ENCODE results near the gene TRDMT1.

TRDMT1 gene

DNA sequence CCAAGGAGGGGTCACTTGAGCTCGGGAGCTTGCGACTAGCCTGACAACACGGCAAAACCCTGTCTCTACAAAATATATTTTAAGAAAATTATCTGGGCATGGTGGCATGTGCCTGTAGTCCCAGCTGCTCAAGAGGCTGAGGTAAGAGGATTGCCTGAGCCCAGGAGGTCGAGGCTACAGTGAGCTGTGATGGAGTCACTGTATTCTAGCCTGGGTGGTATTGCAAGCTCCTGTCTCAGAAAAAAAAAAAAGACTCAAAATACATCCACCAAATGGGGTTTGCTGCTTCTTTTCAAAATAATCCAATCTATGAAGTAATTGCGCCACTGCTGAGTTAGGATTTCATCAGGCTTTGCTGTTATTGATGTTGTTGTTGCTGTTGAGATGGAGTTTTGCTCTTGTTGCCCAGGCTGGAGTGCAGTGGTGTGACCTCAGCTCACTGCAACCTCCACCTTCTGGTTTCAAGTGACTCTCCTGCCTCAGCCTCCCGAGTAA, 15.5 kb upstream of the TRDMT1 start:
- 0 out of 2 replicates have a peak overlapping the region, but pooled peaks have one; percentile 52 for H3K9ac ChIP-seq (ENCODE audit: low read depth, low read length)
- H3K27ac ChIP-seq (ENCODE audit: low read length): no peak overlapping the region
- peaks cover 29% of the 10 kb centered on the region; the same call in 1 of the 2 replicates for H3K4me1 ChIP-seq (ENCODE audit: insufficient read depth, low read length)
- H3K36me3 ChIP-seq (ENCODE audit: insufficient read depth, low read depth, low read length): no peaks in the 10 kb centered on the region
- no peaks in the 10 kb centered on the region for H3K27me3 ChIP-seq (ENCODE audit: insufficient read depth, low read length)
- H3K9me3 ChIP-seq (ENCODE audit: insufficient read depth, low read depth, low read length): no peaks in the 10 kb centered on the region
- H3K4me3 ChIP-seq (ENCODE audit: low read length): no peak overlapping the region

DNA sequence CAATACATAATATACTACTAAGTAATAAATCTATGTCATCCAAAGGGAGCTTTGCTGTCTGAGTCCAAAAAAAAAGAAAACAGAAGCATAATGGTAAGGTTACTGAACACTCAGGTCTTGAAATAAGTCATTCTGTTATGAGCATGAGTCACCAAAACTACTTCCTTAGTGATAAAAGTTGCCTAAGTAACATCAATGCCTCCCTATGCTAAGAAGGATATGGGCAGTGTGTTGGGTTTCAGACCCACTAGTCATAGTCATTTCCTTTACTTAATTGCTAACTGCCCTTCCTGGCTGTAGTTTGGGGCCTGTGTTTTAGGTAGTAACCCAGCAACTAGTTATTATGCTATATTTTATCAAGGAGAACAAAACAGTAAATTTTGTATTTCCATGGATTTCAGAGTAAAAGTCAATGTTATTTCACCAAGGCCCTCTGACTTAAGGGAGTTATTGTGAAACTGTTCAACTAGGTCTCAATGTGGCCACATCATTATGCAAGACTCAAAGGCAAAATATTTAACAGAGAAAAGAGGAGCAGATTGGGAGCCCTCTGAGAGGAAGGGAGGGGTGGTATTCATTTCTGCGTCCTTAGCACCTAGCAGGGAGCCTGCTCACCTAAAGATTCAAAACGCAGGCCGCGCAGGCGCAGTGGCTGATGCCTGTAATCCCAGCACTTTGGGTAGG, 14.9 kb upstream of the TRDMT1 start:
- peaks cover 29% of the 10 kb centered on the region; the same call in 1 of the 2 replicates for H3K4me1 ChIP-seq (ENCODE audit: insufficient read depth, low read length)
- no peak overlapping the region for H3K4me3 ChIP-seq (ENCODE audit: low read length)

GRCh38 chr10:17215782-17216122, 14.3 kb upstream of the TRDMT1 start:
- no peak overlapping the region for H3K4me3 ChIP-seq (ENCODE audit: low read length)
- H3K27me3 ChIP-seq (ENCODE audit: insufficient read depth, low read length): no peaks in the 10 kb centered on the region
- no peaks in the 10 kb centered on the region for H3K9me3 ChIP-seq (ENCODE audit: insufficient read depth, low read depth, low read length)
- no peak overlapping the region for H3K27ac ChIP-seq (ENCODE audit: low read length)
- H3K9ac ChIP-seq (ENCODE audit: low read depth, low read length): no peak overlapping the region; the same call in 1 of the 2 replicates
- peaks cover 29% of the 10 kb centered on the region; the same call in 1 of the 2 replicates for H3K4me1 ChIP-seq (ENCODE audit: insufficient read depth, low read length)
- H3K36me3 ChIP-seq (ENCODE audit: insufficient read depth, low read depth, low read length): no peaks in the 10 kb centered on the region

More for the DNA sequence above, 14.9 kb upstream of the TRDMT1 start:
- Histone ChIP-seq H3K36me3 (ENCODE audit: insufficient read depth, low read depth, low read length) (no peaks in the 10 kb centered on the region), H3K9me3 (ENCODE audit: insufficient read depth, low read depth, low read length) (no peaks in the 10 kb centered on the region), H3K27ac (ENCODE audit: low read length) (peak overlapping the region; percentile 26), H3K9ac (ENCODE audit: low read depth, low read length) (peak overlapping the region; percentile 52; the same call in 1 of the 2 replicates), H3K27me3 (ENCODE audit: insufficient read depth, low read length) (no peaks in the 10 kb centered on the region)

DNA sequence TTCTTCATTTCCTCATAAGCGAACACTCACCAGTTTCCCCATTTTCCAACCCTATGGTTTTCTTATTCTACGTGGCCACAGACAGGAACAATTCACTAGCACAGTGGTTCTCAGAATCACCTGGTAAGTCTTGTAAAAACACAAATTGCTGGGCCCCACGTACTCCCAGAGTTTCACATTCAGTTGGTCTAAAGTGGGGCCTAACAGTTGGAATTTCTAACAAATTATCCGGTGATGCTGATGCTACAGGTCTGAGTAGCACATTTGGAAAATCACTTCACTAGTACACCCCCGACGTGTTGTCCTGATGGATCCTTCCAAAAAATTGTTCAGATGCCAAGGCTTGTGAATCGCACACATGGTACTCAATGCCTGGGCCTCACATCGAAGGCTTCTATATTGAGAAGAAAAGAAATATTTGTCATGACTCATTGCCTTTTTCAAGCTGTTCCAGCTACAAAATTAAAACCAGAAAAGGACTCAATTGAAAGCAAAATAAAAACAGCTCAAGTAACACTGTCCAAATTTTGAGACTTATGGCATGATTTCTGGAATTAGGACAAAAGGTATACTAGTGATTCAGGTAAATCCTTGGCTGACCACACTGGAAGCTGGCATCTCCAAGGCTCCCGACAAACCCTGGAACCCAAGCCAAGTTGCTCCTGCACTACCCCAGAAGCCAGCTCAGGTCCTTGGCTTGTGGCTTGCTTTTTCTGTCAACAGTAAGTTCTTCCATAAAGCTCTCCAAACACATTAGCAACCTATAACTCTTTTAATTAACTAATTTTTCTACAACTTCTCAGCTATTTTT, 13.7 kb upstream of the TRDMT1 start:
- Histone ChIP-seq H3K27ac (ENCODE audit: low read length) (peak overlapping the region; percentile 20), H3K9me3 (ENCODE audit: insufficient read depth, low read depth, low read length) (no peaks in the 10 kb centered on the region), H3K27me3 (ENCODE audit: insufficient read depth, low read length) (no peaks in the 10 kb centered on the region), H3K9ac (ENCODE audit: low read depth, low read length) (peak overlapping the region; percentile 38; the same call in 1 of the 2 replicates), H3K4me1 (ENCODE audit: insufficient read depth, low read length) (peaks cover 31% of the 10 kb centered on the region; the same call in 1 of the 2 replicates), H3K4me3 (ENCODE audit: low read length) (no peak overlapping the region; the same call in 1 of the 2 replicates), H3K36me3 (ENCODE audit: insufficient read depth, low read depth, low read length) (no peaks in the 10 kb centered on the region)

DNA sequence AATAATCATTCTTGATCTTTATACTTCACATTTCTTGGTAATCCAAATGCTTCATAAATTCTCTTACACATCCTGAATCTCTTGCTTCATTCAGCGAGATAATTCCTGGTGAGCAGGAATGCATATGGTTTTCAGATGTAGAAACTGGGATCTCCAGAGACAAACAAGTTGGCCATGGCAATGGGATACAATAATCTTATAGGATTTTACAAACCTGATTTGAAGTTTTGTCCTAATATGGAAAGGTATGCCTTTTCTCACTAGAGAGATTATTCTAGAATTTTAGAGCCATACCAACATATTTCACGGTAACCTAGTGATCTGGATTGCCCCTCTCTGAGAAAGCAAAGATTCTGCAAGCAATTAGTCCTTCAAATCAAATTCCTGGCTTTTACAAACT, 13.1 kb upstream of the TRDMT1 start:
- Histone ChIP-seq H3K27me3 (ENCODE audit: insufficient read depth, low read length) (no peaks in the 10 kb centered on the region), H3K4me3 (ENCODE audit: low read length) (peak overlapping the region; percentile 15; the same call in 1 of the 2 replicates), H3K36me3 (ENCODE audit: insufficient read depth, low read depth, low read length) (no peaks in the 10 kb centered on the region), H3K4me1 (ENCODE audit: insufficient read depth, low read length) (peaks cover 35% of the 10 kb centered on the region; the same call in 1 of the 2 replicates), H3K9ac (ENCODE audit: low read depth, low read length) (peak overlapping the region; percentile 38; the same call in 1 of the 2 replicates), H3K27ac (ENCODE audit: low read length) (peak overlapping the region; percentile 20), H3K9me3 (ENCODE audit: insufficient read depth, low read depth, low read length) (no peaks in the 10 kb centered on the region)

DNA sequence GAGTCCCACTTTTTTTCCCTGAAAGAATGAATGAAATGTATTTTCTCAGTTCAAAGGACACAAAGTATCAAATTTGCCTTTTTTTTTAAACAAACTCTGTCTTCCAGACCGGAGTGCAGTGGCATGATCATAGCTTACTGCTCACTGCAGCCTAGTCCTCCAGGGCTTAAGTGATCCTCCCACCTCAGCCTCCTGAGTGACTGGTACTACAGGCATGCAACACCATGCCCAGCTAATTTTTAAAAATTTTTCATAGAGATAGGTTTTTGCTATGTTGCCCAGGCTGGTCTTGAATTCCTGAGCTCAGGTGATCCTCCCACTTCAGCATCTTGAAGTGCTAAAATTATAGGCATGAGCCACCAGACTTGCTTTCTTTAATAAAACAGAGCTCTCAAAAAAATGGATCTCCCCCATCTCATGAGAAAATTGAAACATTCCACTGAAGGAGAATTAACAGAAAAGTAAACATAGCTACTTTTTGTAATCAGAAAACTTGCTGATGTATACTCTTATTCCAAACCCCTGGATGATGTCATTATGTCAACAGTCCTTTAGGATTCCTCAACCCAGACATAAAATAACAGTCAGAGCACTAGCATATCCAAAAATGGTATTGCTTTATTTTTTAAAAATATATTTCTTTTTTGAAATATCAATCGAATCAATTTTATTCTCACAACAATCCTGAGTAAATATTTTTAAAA, 12.3 kb upstream of the TRDMT1 start:
- Histone ChIP-seq H3K4me3 (ENCODE audit: low read length) (no peak overlapping the region), H3K4me1 (ENCODE audit: insufficient read depth, low read length) (peaks cover 33% of the 10 kb centered on the region; the same call in 1 of the 2 replicates), H3K36me3 (ENCODE audit: insufficient read depth, low read depth, low read length) (no peaks in the 10 kb centered on the region), H3K27me3 (ENCODE audit: insufficient read depth, low read length) (no peaks in the 10 kb centered on the region), H3K9me3 (ENCODE audit: insufficient read depth, low read depth, low read length) (no peaks in the 10 kb centered on the region), H3K9ac (ENCODE audit: low read depth, low read length) (no peak overlapping the region), H3K27ac (ENCODE audit: low read length) (no peak overlapping the region)

DNA sequence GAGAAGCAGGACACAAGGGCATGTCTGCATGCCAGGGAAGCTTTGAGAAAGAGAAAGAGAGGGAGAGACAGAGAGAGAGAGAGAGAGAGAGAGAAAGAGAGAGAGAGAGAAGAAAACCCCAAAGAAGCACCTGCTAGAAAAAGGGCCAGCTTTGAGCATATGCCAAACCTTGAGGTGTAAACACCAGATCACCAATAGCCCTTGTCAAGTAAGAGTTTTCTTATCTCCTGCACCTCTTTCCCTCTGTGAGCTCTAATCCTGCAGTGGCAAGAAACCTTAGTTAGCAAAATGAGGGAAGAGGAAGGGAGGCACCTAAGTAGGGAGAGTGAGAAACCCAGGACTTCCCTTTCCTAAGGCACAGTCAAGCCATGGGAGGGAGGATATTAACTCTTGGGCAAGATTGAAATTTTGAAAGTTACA, 11.3 kb upstream of the TRDMT1 start:
- no peaks in the 10 kb centered on the region for H3K27me3 ChIP-seq (ENCODE audit: insufficient read depth, low read length)
- no peaks in the 10 kb centered on the region for H3K9me3 ChIP-seq (ENCODE audit: insufficient read depth, low read depth, low read length)
- peaks cover 33% of the 10 kb centered on the region; the same call in 1 of the 2 replicates for H3K4me1 ChIP-seq (ENCODE audit: insufficient read depth, low read length)
- H3K9ac ChIP-seq (ENCODE audit: low read depth, low read length): no peak overlapping the region
- no peak overlapping the region for H3K27ac ChIP-seq (ENCODE audit: low read length)
- no peaks in the 10 kb centered on the region for H3K36me3 ChIP-seq (ENCODE audit: insufficient read depth, low read depth, low read length)
- no peak overlapping the region for H3K4me3 ChIP-seq (ENCODE audit: low read length)

GRCh38 chr10:17210361-17210760, 8.9 kb upstream of the TRDMT1 start:
- Histone ChIP-seq H3K9me3 (ENCODE audit: insufficient read depth, low read depth, low read length) (no peaks in the 10 kb centered on the region), H3K4me3 (ENCODE audit: low read length) (no peak overlapping the region), H3K4me1 (ENCODE audit: insufficient read depth, low read length) (peaks cover 23% of the 10 kb centered on the region; the same call in 1 of the 2 replicates), H3K36me3 (ENCODE audit: insufficient read depth, low read depth, low read length) (no peaks in the 10 kb centered on the region), H3K27me3 (ENCODE audit: insufficient read depth, low read length) (no peaks in the 10 kb centered on the region), H3K9ac (ENCODE audit: low read depth, low read length) (no peak overlapping the region), H3K27ac (ENCODE audit: low read length) (no peak overlapping the region)

- H3K4me3 ChIP-seq (ENCODE audit: low read length): no peak overlapping the region
Measured at GRCh38 chr10:17209881-17210280, 8.4 kb upstream of the TRDMT1 start.

DNA sequence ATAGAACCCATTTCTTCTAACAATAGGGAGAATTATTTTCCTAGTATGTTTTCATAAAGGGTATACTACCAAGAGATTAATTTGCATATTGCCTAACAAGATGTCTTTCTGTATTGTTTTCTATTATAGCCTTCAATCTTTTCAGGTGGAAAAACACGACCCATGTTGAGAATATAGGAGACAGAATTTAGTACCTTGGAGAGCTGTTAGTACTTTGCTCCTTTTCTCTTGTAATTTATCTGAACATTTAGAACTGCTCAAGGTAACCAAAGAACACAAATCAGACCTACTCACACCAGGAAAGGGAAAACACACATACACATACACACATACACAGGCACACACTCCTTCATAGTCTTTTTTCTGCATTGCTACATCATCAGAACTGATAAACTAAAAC, 7.8 kb upstream of the TRDMT1 start:
- Histone ChIP-seq H3K36me3 (ENCODE audit: insufficient read depth, low read depth, low read length) (no peaks in the 10 kb centered on the region), H3K9ac (ENCODE audit: low read depth, low read length) (no peak overlapping the region), H3K9me3 (ENCODE audit: insufficient read depth, low read depth, low read length) (no peaks in the 10 kb centered on the region), H3K27ac (ENCODE audit: low read length) (no peak overlapping the region), H3K27me3 (ENCODE audit: insufficient read depth, low read length) (no peaks in the 10 kb centered on the region), H3K4me3 (ENCODE audit: low read length) (no peak overlapping the region), H3K4me1 (ENCODE audit: insufficient read depth, low read length) (peaks cover 12% of the 10 kb centered on the region; the same call in 1 of the 2 replicates)

More at GRCh38 chr10:17209881-17210280, 8.4 kb upstream of the TRDMT1 start:
- no peaks in the 10 kb centered on the region for H3K27me3 ChIP-seq (ENCODE audit: insufficient read depth, low read length)
- no peaks in the 10 kb centered on the region for H3K36me3 ChIP-seq (ENCODE audit: insufficient read depth, low read depth, low read length)
- H3K27ac ChIP-seq (ENCODE audit: low read length): no peak overlapping the region
- no peaks in the 10 kb centered on the region for H3K9me3 ChIP-seq (ENCODE audit: insufficient read depth, low read depth, low read length)
- H3K4me1 ChIP-seq (ENCODE audit: insufficient read depth, low read length): peaks cover 18% of the 10 kb centered on the region; the same call in 1 of the 2 replicates
- no peak overlapping the region for H3K9ac ChIP-seq (ENCODE audit: low read depth, low read length)

DNA sequence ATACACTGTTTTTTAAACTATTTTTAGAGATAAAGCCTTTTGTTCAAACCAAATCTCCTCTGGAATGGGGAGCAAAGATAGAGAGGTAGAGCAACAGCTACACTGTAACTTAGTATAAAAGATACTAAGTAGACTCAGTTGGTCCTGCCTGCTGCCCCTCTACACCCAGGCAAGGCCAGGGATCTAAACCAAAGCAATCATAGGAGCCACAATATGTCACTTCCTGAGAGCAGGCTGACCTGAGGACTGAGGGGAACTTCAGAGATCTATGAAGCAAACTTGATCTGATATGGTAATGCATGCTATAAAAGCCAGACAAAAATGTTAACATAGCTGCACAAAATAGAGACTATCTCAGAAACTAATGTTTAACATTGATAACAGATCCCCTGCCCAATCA, 7.0 kb upstream of the TRDMT1 start:
- Histone ChIP-seq H3K27ac (ENCODE audit: low read length) (no peak overlapping the region), H3K4me1 (ENCODE audit: insufficient read depth, low read length) (peaks cover 7% of the 10 kb centered on the region; the same call in 1 of the 2 replicates), H3K9ac (ENCODE audit: low read depth, low read length) (no peak overlapping the region)

More for the DNA sequence above, 7.0 kb upstream of the TRDMT1 start:
- H3K27me3 ChIP-seq (ENCODE audit: insufficient read depth, low read length): no peaks in the 10 kb centered on the region
- no peaks in the 10 kb centered on the region for H3K9me3 ChIP-seq (ENCODE audit: insufficient read depth, low read depth, low read length)
- no peaks in the 10 kb centered on the region for H3K36me3 ChIP-seq (ENCODE audit: insufficient read depth, low read depth, low read length)
- no peak overlapping the region for H3K4me3 ChIP-seq (ENCODE audit: low read length)
